CD4-positive, CD25-positive, alpha-beta regulatory T cell (primary cell): Measurements from ENCODE around the gene AREL1. TPM values are rescaled to one million over a fixed set of nuclear protein-coding genes. Genes with fewer than 3 reads are reported as not detected.

Experiments used
- ATAC-seq, 2 donors: fragments of 150-1000 bp; cut with Tn5 transposase; one replicate each; pipeline ENCODE4 v1.10.0; 2021; ENCODE audit warnings: low read depth in 2 of 2, moderate number of reproducible peaks in 2 of 2, moderate library complexity in 1 of 2
- DNase-seq, 3 donors: peaks; one replicate each; pipeline versions ENCODE4 v3.0.0 to v3.0.0-alpha.2; 2012 to 2022; ENCODE audit warnings: mixed read lengths in 1 of 3
- H3K27ac ChIP-seq: one replicate; pipeline ENCODE4 v1.7.0; 2013; ENCODE audit warnings: mild to moderate bottlenecking, low read length; ENCODE audit not compliant: insufficient read depth, poor library complexity, severe bottlenecking
- H3K27me3 ChIP-seq: one replicate; pipeline ENCODE4 v1.7.0; 2013; ENCODE audit warnings: low read length; ENCODE audit not compliant: control insufficient read depth, insufficient read depth
- H3K36me3 ChIP-seq: one replicate; pipeline ENCODE4 v1.7.0; 2013; ENCODE audit warnings: mild to moderate bottlenecking, low read length, moderate library complexity; ENCODE audit not compliant: control insufficient read depth, insufficient read depth
- H3K4me1 ChIP-seq: 2 replicates; pipeline ENCODE4 v1.7.0; 2013; ENCODE audit warnings: mild to moderate bottlenecking, low read length; ENCODE audit not compliant: insufficient read depth, control insufficient read depth, poor library complexity, severe bottlenecking
- H3K4me3 ChIP-seq: one replicate; pipeline ENCODE4 v1.7.0; 2013; ENCODE audit warnings: low read depth, mild to moderate bottlenecking, low read length, moderate library complexity
- H3K9me3 ChIP-seq, 2 experiments: 1 replicate in 1 of 2; 2 replicates in 1 of 2; pipeline ENCODE4 v1.7.0; 2013; ENCODE audit warnings: low read length in 2 of 2, mild to moderate bottlenecking in 1 of 2, moderate library complexity in 1 of 2; ENCODE audit not compliant: control insufficient read depth in 2 of 2
- H3K27ac Mint-ChIP-seq, 3 donors: one replicate each; pipeline ENCODE4 v1.8.0; 2020 to 2022; ENCODE audit warnings: mild to moderate bottlenecking in 3 of 3, mixed read lengths in 3 of 3, moderate library complexity in 2 of 3
- H3K27me3 Mint-ChIP-seq: one replicate; pipeline ENCODE4 v1.8.0; 2022; ENCODE audit warnings: mild to moderate bottlenecking, mixed read lengths
- H3K36me3 Mint-ChIP-seq: one replicate; pipeline ENCODE4 v1.8.0; 2020; ENCODE audit warnings: mixed read lengths
- H3K4me1 Mint-ChIP-seq, 4 donors: one replicate each; pipeline ENCODE4 v1.8.0; 2020 to 2022; ENCODE audit warnings: mixed read lengths in 4 of 4, mild to moderate bottlenecking in 1 of 4
- H3K4me3 Mint-ChIP-seq, 4 donors: one replicate each; pipeline ENCODE4 v1.8.0; 2020 to 2022; ENCODE audit warnings: mild to moderate bottlenecking in 4 of 4, mixed read lengths in 4 of 4, moderate library complexity in 3 of 4
- H3K9me3 Mint-ChIP-seq, 7 donors: one replicate each; pipeline ENCODE4 v1.8.0; 2020 to 2022; ENCODE audit warnings: mixed read lengths in 7 of 7, mild to moderate bottlenecking in 3 of 7, moderate library complexity in 2 of 7
- polyA plus RNA-seq, 4 donors: library from polyadenylated mRNA; unstranded; fragments of 300-500 nt; fragmentation: Illumina TruSeq; gene quantifications; one replicate each; pipeline ENCODE4 v1.2.3, GENCODE V29; 2021
- total RNA-seq: library from RNA; stranded (reverse); gene quantifications from one replicate; pipeline ENCODE4 v1.2.3, GENCODE V29; 2022

AREL1 gene
- total and polyA plus RNA-seq, 5 donors from 2014 or later, result 18.3 to 47.0 (median 22.2) TPM

DNA sequence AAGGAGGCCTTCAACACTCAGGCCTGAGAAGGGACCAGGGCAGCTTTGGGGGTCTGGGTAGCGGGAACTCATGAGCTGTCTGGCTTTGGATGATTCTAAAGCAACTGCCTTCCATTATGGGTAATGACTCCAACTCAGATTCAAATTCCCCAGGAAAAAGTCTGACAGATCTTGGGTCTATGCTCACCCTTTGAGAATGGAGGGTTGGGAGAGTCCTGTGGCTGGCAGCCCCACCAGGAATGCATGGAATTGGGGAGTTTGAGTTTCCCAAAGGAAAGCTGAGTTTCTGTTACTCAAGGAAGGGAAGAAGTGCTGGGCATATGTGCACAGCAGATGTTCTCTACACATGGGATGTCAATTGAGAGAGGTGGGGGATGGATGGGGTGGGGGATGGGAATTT is 78.4 kb downstream of the AREL1 start:
- ATAC-seq (no peak), DNase-seq (no peak)
- Mint-ChIP-seq H3K4me1 (peaks cover 0 to 2% (median 0%) of the 10 kb centered on the region in 4 donors), H3K27ac (no peak overlapping the region), H3K4me3 (no peak overlapping the region), H3K27me3 (peaks cover 4% of the 10 kb centered on the region), H3K36me3 (no peaks in the 10 kb centered on the region), H3K9me3 (peaks cover 0 to 1% (median 0%) of the 10 kb centered on the region in 7 donors)
- Histone ChIP-seq H3K27ac (no peak overlapping the region), H3K4me1 (no peaks in the 10 kb centered on the region), H3K9me3 (no peaks in the 10 kb centered on the region), H3K4me3 (no peak overlapping the region), H3K27me3 (peaks cover 2% of the 10 kb centered on the region), H3K36me3 (no peaks in the 10 kb centered on the region)

- peaks cover 8% of the 10 kb centered on the region for H3K27me3 Mint-ChIP-seq
- no peaks in the 10 kb centered on the region for H3K36me3 Mint-ChIP-seq
- H3K4me1 Mint-ChIP-seq, result peaks cover 0 to 7% (median 0%) of the 10 kb centered on the region in 4 donors
- peaks cover 0 to 1% (median 0%) of the 10 kb centered on the region in 7 donors for H3K9me3 Mint-ChIP-seq
- Histone ChIP-seq H3K4me3 (no peak overlapping the region), H3K9me3 (no peaks in the 10 kb centered on the region), H3K4me1 (no peaks in the 10 kb centered on the region), H3K27me3 (peaks cover 1% of the 10 kb centered on the region), H3K27ac (no peak overlapping the region), H3K36me3 (no peaks in the 10 kb centered on the region)
- ATAC-seq (no peak), DNase-seq (no peak)
- H3K27ac Mint-ChIP-seq, result peak overlapping the region in 2 of 3 donors; percentile 33 to 48
- no peak overlapping the region for H3K4me3 Mint-ChIP-seq
Observed at GRCh38 chr14:74630881-74631690, 81.8 kb downstream of the AREL1 start.

GRCh38 chr14:74628418-74628817 is 84.5 kb downstream of the AREL1 start:
- Mint-ChIP-seq H3K4me3 (no peak overlapping the region), H3K4me1 (peaks cover 0 to 7% (median 0%) of the 10 kb centered on the region in 4 donors), H3K27ac (peak overlapping the region in 1 of 3 donors; percentile 62), H3K9me3 (peaks cover 0 to 1% (median 0%) of the 10 kb centered on the region in 7 donors), H3K27me3 (peaks cover 4% of the 10 kb centered on the region), H3K36me3 (peaks cover 5% of the 10 kb centered on the region)
- H3K4me3 ChIP-seq, result no peak overlapping the region
- H3K9me3 ChIP-seq, result no peaks in the 10 kb centered on the region
- no peak overlapping the region for H3K27ac ChIP-seq
- ATAC-seq, result no peak
- DNase-seq, result no peak
- no peaks in the 10 kb centered on the region for H3K4me1 ChIP-seq
- H3K36me3 ChIP-seq, result no peaks in the 10 kb centered on the region
- no peaks in the 10 kb centered on the region for H3K27me3 ChIP-seq

DNA sequence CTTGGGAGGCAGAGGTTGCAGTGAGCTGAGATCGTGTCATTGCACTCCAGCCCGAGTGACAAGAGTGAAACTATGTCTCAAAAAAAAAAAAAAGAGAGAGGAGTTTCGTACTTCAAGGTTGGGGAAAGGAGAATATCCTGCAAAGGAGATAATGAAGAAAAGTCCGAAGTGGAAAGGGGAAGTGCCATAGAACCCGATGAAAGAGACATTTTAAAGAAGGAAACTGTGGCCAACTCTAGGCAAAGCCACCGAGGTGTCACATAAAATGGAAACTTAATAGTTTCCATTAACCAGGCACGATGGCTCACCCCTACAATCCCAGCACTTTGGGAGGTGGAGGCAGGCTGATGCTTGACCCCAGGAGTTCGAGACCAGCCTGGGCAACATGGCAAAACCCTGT is 85.8 kb downstream of the AREL1 start:
- no peak for DNase-seq
- Mint-ChIP-seq H3K4me1 (peaks cover 0 to 7% (median 0%) of the 10 kb centered on the region in 4 donors), H3K9me3 (peaks cover 0 to 1% (median 0%) of the 10 kb centered on the region in 7 donors), H3K36me3 (peaks cover 5% of the 10 kb centered on the region), H3K27ac (no peak overlapping the region), H3K4me3 (no peak overlapping the region), H3K27me3 (peaks cover 4% of the 10 kb centered on the region)
- H3K4me1 ChIP-seq, result no peaks in the 10 kb centered on the region
- H3K36me3 ChIP-seq, result no peaks in the 10 kb centered on the region
- H3K4me3 ChIP-seq, result no peak overlapping the region
- no peak overlapping the region for H3K27ac ChIP-seq
- no peak for ATAC-seq
- no peaks in the 10 kb centered on the region for H3K9me3 ChIP-seq
- H3K27me3 ChIP-seq, result no peaks in the 10 kb centered on the region

- no peaks in the 10 kb centered on the region for H3K9me3 ChIP-seq
- Mint-ChIP-seq H3K4me1 (peaks cover 0 to 41% (median 26%) of the 10 kb centered on the region in 4 donors), H3K36me3 (peaks cover 5% of the 10 kb centered on the region), H3K27ac (peak overlapping the region in 1 of 3 donors; percentile 36), H3K9me3 (peaks cover 0 to 1% (median 0%) of the 10 kb centered on the region in 7 donors), H3K27me3 (peaks cover 5% of the 10 kb centered on the region), H3K4me3 (no peak overlapping the region)
- peaks cover 23% of the 10 kb centered on the region for H3K4me1 ChIP-seq
- H3K27ac ChIP-seq, result no peak overlapping the region
- no peak for DNase-seq
- no peaks in the 10 kb centered on the region for H3K27me3 ChIP-seq
- H3K4me3 ChIP-seq, result no peak overlapping the region
- ATAC-seq, result no peak
- H3K36me3 ChIP-seq, result no peaks in the 10 kb centered on the region
Observed at GRCh38 chr14:74622257-74622656, 90.6 kb downstream of the AREL1 start.

DNA sequence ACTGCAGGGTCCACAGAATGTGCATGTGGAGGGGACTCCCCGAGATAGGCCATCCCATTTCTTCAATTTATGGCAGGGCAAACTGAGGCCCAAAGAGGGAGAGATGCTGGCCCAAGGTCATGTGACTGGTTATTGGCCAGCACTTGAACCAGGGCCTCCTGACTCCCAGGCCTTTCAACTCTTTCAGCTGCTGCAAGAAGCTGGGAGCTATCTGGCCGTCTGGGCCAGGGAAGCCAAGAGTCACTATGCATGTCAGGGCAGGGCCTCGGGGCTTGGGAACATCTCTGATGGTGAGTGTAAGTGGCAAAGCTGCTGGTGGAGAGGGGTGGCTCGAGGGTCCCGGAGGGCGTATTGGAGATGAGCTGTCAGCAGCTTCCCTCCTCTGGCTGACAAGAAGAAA is 91.3 kb downstream of the AREL1 start:
- DNase-seq (no peak), ATAC-seq (no peak)
- Mint-ChIP-seq H3K27ac (peak overlapping the region in 2 of 3 donors; percentile 36 to 88), H3K36me3 (peaks cover 5% of the 10 kb centered on the region), H3K9me3 (peaks cover 0 to 1% (median 0%) of the 10 kb centered on the region in 7 donors), H3K27me3 (peaks cover 4% of the 10 kb centered on the region), H3K4me1 (peaks cover 0 to 37% (median 27%) of the 10 kb centered on the region in 4 donors), H3K4me3 (no peak overlapping the region)
- Histone ChIP-seq H3K27ac (no peak overlapping the region), H3K36me3 (no peaks in the 10 kb centered on the region), H3K27me3 (no peaks in the 10 kb centered on the region), H3K4me1 (peaks cover 23% of the 10 kb centered on the region), H3K9me3 (no peaks in the 10 kb centered on the region), H3K4me3 (no peak overlapping the region)

DNA sequence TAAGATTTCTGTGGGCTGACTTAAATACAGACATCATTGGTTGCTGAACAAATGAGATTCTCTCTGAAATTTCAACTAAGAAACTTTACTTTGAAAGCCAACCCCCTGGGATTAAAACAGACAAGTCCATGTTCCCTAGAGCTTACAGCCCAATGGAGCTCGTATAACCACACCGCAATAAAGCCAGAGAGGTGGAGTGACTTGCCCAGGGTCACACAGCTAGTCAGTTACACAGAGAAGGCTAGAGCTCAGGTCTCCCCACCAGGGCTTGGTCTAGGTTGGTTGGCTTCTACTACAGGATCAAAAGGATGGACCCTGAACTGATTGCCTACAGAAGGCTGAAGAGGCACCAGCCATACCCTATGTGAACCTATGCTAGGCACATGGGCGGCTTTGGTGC is 92.0 kb downstream of the AREL1 start:
- Mint-ChIP-seq H3K9me3 (peaks cover 0 to 2% (median 0%) of the 10 kb centered on the region in 7 donors), H3K4me1 (peaks cover 0 to 44% (median 31%) of the 10 kb centered on the region in 4 donors), H3K4me3 (peak overlapping the region in 1 of 4 donors; percentile 19), H3K36me3 (peaks cover 5% of the 10 kb centered on the region), H3K27ac (no peak overlapping the region), H3K27me3 (peaks cover 6% of the 10 kb centered on the region)
- Histone ChIP-seq H3K9me3 (no peaks in the 10 kb centered on the region), H3K36me3 (no peaks in the 10 kb centered on the region), H3K4me3 (no peak overlapping the region), H3K27ac (no peak overlapping the region), H3K27me3 (no peaks in the 10 kb centered on the region), H3K4me1 (peaks cover 23% of the 10 kb centered on the region)
- DNase-seq (no peak), ATAC-seq (no peak)
